GM12872 (cell line): ENCODE data around the gene DPYD.

Experiments used
- CTCF ChIP-seq: IDR thresholded peaks from 3 replicates; pipeline ENCODE4 v1.5.1; 2011; ENCODE audit warnings: low read depth, mild to moderate bottlenecking, low read length, moderate library complexity; ENCODE audit not compliant: insufficient read depth

DPYD gene

DNA sequence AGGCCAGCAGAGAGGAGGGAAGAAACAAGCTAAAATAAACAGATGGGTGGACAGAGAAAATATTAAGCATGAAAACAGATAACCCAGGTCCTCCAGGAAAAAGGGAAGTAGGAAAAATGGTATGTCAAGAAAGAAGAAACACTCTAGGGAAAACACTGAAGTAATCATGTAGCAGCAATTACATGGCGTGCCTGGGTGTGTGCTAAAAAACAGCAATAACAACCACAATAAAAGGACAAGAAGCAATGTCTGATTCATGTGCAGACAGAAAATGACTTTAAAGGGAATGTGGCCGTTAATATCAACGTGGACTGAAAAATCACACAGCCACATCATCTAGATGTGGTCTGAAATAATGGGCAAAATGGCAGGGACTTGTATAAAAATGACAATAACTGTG, 829.6 kb downstream of the DPYD start:
- no peak for TF ChIP-seq CTCF

- TF ChIP-seq CTCF, result no peak
Measured at GRCh38 chr1:97090725-97091124, 830.1 kb downstream of the DPYD start.

DNA sequence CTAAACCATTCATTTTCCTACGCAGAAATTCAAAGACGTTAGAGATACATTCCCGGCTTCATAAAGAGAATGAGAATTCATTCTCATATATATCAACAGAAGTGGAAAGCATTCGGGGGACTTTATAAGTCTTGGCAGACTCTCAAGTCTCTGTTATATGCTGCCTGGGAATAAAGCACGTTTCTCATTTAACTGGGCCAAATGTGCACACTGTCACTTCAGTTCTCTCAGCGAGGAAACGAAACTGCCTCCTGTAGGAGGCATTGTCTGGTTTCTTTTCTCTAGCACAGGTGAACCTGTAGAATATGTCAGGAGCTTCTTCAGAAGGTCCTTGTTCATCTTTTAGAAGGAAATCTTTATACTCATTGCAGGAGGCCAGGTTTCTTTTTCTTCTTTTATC, 831.7 kb downstream of the DPYD start:
- no peak for TF ChIP-seq CTCF

- TF ChIP-seq CTCF, result no peak
Measured at GRCh38 chr1:97088391-97088790, 832.4 kb downstream of the DPYD start.

DNA sequence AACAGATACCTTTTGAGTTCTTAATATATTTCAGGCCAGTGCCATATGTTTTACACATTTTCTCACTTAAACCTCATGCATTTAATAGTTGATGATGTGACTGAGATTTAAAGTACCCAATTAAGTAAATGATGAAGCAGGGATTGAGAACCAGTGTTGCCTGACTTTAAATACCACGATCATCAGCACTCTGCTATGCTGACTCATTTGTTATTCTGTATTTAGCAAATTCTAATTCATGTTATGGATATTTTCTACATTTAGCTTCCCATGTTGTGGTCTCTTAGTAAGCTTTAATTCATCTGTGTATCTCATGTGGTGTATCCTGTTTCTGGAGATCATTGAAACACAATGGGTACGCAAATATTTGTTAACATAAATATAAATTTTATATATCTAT, 836.3 kb downstream of the DPYD start:
- no peak for TF ChIP-seq CTCF

GRCh38 chr1:97082160-97082848, 838.5 kb downstream of the DPYD start:
- TF ChIP-seq CTCF, result no peak

GRCh38 chr1:97078872-97079271, 842.0 kb downstream of the DPYD start:
- no peak for TF ChIP-seq CTCF
